DOHH2 (cell line): ENCODE measurements around the gene OTOF.

ENCODE experiments used
- CTCF ChIP-seq: fragments of 200-600 bp; sonication (generic); IDR thresholded peaks from one replicate; pipeline ENCODE4 v1.5.1; 2014; ENCODE audit warnings: antibody characterized with exemption, mild to moderate bottlenecking, low read depth, low read length; ENCODE audit not compliant: poor library complexity, severe bottlenecking
- EZH2phosphoT487 ChIP-seq: fragments of 200-600 bp; sonication (generic); IDR thresholded peaks from 2 replicates; pipeline ENCODE4 v1.6.1; 2017; ENCODE audit warnings: borderline replicate concordance, mild to moderate bottlenecking, antibody characterized with exemption, low read length, moderate library complexity, mixed read lengths

GRCh38 chr2:26451700-26452099 lies 26.2 kb downstream of the OTOF start:
- TF ChIP-seq CTCF (no peak), EZH2phosphoT487 (no peak)
